ENCODE measurements around the gene SOST. TPM values are rescaled to one million over a fixed set of nuclear protein-coding genes. Genes with fewer than 3 reads are reported as not detected.

Gene SOST
- polyA plus RNA-seq, 3 donors, result 45.9 to 56.9 (median 53.5) TPM

DNA sequence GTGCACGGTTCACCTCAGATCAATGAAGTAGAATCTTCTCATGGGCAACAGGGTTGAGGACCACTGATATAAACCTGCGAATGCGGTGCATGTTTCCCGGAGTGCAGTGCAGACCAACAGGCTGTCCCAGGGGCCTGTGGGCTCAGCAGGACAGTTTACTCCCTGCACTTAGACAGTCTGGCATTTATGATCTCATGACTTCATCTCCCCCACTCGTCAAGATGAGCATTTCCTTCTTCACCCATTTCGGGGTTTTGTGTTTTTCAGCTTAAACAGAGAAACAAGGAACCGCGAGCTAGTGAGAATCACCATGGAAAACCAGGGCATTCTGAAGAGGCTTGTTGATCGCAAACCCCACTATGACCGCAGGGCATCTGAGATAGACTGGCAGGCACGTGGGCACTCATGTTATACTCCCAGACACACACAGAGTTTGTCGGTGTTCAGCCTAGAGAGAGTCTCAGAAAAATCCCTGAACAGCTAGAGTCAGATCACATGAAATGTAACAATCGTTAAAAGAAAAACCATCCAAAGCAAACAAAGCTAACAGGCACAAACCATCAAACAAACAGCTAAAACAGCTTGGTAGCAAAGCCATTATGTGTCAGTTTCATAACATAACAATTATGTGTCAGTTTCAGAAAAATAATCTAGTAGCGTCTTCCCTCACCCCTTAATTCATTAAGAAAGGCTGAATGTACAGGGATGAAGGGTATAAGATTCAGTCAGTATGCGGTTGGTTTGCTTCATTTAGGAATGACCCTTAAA lies 24.5 kb upstream of the SOST start:
- no peak for DNase-seq (ENCODE audit: extremely low read depth in 1 of 11, low read depth in 9 of 11, low spot score in 4 of 11)

DNA sequence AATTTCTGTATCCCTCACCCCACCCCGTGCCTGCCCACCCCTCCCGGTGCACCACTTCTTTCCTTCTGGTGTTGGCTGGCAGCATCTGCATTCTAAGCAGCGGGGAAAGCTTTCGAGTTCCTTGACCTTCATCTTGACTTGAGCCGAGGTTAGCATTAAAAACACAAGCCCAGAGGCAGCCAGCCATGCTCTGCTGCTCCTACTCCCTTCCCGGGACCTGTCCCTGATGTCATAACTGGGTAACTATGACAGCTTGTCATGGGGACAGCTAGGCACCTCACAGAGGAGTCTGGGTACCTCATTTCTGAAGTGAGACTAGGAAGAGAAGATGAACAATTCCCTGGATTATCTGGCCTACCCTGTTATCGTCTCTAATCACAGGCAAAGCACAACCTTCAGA lies 21.5 kb upstream of the SOST start, which contains the start of gene CFAP97D1:
CFAP97D1 (plus strand) TSS at position 301 of the 400 bp plus-strand sequence; CDS start at position 329, 28 bp downstream.
- DNase-seq (ENCODE audit: extremely low read depth in 1 of 11, low read depth in 9 of 11, low spot score in 4 of 11), result no peak

DNA sequence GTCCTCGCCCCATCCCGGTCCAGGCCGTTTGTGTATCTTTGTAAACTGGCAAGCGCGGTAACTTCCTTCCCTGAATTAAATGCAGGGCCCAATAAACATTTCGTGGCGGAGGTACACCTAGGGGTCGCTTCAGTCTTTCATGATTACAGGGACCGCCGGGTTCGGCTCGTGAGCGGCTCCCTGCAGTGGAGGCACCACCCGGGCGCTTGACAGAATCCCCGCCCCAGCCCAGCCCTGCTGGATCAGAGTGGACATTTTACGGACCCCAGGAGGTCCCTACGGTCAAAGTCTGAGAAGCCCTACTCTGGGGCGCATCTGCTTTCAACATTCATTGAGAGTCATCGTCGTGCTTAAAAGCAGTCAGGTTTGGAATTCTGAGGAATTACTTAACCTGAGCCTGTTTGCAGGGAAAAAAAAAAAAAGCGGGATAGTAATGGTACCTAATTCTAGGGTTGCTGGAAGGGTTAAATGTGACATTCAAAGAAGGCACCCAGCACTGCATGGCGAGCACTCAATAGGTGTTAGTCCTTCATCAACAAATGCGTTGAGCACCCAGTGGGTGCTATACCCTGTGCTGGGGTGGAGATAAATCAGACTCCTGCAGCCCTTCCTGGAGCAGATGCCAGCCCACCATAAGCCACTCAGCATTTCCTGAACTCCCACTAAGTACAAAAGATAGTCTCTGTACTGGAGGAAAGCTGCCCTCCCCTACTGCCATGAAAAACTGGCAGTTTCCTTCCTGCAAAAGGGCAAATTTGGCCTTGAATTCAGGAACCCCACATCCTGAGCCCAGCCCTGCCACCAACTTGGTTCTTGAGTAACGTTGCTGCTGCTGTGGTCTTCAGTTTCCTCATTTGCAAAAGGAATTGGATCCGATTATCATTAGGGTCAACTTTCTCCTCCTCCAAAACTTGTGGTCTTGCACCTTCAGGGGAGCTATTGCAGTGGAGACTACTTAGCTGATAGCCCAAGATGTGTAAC lies 20.8 kb upstream of the SOST start:
- DNase-seq (ENCODE audit: extremely low read depth in 1 of 11, low read depth in 9 of 11, low spot score in 4 of 11), result peak in 3 of 11 donors; percentile 45 to 59 (median 58)

DNA sequence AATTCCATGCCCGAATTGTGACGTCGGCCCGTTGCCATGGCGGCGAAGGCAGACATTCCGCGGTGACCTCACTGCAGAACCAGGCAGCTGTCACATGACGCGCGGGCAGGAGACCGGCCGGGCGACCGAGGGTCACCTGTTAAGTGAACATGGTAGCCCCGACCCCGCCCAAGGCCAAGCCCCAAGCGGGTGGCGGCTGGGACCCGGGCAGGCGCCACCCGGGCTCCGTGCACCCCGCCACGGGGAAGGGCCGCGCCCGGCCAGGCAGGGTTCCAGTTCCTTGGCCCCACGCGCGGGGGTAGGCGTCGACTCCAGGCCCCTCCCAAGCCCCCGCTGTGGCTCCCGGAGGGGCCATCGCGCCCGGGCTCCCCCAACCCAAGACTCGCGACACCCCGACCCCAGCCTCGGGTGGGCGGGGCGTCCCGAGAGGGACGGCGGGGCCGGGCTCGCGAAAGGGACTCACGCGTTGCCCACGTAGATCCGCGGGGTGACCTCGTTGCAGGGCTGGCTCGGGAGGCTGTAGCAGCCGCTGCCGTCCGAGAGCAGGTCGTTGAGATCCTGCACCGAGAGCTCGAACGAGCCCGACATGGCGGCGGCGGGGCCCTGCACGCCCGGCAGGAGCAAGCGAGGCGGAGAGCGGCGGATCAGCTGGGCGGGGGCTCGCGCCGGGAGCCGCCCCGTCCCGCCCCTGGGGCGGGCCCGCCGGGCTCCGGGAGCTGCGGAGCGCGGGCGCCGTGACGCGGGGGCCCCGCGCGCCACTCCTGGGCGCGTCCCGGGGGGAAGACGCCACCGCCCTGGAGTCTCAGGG lies 19.9 kb upstream of the SOST start, which contains the start of gene DUSP3:
DUSP3 (minus strand) TSS at position 641 of the 808 bp plus-strand sequence; CDS start at position 588, 53 bp downstream.
- peak in 10 of 11 donors; percentile 77 to 93 (median 90) for DNase-seq (ENCODE audit: extremely low read depth in 1 of 11, low read depth in 9 of 11, low spot score in 4 of 11)

DNA sequence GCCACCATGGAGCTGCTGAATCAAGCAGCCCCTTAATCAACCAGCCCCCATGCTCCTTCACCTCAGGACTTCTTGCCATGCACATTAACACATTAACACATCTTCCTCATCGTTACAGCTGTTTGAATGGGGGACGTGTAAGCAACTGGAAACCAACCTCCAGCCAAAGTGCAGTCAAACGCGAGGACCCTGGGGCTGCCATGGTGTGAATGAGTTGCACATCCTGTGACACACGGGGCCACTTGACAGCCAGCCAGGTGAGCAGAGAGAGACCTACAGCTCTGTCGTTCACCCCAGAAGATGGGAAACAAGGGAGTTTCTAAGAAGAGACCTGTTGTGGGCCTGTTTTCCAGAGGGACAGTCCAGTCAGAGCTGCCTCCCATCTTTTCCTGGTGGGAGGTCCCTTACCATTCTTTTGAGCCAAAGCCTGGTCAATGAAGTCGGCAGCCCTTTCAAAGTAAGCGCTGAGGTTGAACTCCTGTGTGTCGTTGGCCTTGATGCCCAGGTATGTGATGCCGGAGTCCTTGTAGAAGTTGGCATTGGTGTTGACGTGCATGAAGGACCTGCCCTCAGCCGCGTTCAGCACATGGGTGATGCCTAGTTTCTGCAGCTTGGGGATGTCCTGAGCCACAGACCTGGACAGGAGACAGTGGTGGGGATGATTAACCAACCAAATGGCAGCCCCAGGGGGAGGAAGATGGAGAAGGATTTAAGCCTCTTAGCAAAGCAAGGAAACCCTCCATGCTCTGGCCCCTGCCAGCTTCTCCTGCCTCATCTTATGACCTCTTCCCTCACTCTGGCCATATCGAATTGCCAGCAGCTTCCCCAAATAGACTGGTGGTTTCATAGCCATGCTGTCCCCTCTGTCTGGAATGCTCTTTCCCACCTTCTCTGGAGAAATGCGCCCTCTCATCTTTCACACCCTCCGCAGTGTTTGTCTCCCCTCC lies 16.0 kb upstream of the SOST start:
- no peak for DNase-seq (ENCODE audit: extremely low read depth in 1 of 11, low read depth in 9 of 11, low spot score in 4 of 11)

DNA sequence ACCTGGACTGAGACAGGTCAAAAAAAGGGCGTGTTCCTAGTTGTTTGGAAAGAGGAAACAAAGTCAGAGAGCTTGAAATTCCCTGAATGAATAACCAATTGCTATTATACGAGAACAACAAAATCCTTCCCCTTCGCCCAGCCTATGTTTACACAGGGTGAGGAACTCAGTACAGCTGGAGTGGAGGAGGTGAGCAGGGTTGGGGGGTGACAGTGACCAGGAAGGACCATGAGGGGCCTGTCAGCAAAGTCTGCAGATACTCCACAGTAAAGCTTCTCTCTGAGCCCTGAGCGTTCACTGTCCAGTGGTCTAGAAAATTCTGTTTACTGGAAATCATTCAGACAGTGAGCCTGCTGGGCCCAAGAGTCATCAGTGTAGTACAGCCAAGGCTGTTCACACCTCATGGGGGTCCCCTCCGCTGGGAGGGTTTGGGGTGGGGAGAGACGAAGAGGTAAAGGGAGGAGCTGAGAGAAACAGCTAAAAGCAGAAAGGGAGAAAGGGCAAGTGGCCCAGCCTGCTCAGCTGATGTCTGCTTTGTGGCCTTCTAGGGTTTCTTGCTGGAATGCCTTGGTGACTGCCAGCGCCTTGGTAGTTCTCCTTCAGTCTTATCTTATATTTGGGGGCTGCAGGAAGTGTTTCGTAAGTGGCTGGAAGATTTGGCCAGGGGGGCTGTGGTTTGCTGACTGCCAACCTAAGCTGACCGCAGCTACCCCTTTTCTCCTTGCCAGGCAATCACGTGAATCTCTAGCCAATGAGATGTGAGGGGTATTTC lies 14.5 kb upstream of the SOST start:
- no peak for DNase-seq (ENCODE audit: extremely low read depth in 1 of 11, low read depth in 9 of 11, low spot score in 4 of 11)

DNA sequence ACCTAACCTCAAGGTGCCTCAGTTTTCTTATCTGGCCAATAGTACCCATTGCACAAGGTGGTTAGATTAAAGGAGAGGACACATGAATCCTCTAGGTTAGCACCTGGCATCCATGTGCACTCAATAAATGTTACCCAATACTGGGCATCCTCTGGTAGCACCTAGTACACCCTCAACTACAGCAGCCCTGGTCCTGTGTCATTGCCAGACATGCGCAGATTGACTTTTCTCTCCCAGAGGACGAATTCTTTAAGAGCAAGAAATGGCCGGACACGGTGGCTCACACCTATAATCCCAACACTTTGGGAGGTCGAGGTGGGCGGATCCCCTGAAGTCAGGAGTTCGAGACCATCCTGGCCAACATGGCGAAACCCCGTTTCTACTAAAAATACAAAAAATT lies 12.9 kb upstream of the SOST start:
- DNase-seq (ENCODE audit: extremely low read depth in 1 of 11, low read depth in 9 of 11, low spot score in 4 of 11), result no peak

DNA sequence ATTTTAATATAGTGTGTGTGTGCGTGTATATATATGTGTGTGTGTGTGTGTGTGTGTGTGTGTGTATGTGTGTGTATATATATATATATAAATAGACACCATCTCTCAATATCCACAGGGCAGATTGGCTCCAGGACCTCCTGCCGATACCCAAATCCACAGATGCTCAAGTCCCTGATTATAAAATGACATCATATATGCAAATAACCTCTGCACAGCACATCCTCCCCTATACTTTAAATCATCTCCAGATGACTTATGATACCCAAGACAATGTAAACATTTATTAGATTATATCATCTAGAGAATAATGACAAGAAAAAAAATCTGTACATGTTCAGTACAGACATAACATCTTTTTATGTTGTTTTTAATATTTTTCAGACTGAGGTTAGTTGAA lies 12.4 kb upstream of the SOST start:
- no peak for DNase-seq (ENCODE audit: extremely low read depth in 1 of 11, low read depth in 9 of 11, low spot score in 4 of 11)

DNA sequence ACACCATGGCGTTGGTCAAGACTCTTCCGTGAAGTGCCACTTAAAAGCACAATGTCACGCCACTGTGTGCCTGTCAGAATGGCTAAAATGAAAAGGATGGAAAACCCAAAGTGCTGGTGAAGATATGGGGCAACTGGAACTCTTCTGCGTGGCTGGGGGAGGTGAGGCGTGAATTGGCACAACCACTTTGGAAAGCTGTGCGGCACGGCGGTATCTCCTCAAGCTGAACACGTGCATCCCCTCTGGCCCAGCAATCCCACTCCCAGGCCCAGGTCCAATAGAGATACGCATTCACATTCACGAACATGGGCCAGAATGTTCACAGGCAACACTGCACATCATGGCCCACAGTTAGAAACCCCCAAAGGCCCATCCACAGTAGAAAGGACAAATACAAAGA lies 11.3 kb upstream of the SOST start:
- no peak for DNase-seq (ENCODE audit: extremely low read depth in 1 of 11, low read depth in 9 of 11, low spot score in 4 of 11)

DNA sequence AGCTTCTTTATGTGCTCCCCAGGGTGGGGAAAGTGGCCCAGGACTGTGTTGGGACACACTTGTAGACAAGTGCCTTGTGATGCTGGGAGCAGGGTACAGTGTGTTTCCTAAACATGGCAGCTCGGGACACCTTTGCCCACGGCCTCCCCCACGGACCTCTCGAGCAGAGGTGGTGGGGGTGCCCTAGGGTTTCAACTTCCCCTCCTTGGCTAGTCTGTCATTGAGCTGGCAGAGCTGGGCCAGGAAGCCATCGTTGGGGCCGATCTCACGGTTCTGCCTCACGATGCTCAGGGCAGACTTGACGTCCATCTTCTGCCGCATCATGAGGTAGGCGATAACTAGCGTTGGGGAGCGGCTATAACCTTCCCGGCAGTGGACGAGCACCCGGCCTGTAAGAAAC lies 10.8 kb upstream of the SOST start:
- DNase-seq (ENCODE audit: extremely low read depth in 1 of 11, low read depth in 9 of 11, low spot score in 4 of 11), result no peak

DNA sequence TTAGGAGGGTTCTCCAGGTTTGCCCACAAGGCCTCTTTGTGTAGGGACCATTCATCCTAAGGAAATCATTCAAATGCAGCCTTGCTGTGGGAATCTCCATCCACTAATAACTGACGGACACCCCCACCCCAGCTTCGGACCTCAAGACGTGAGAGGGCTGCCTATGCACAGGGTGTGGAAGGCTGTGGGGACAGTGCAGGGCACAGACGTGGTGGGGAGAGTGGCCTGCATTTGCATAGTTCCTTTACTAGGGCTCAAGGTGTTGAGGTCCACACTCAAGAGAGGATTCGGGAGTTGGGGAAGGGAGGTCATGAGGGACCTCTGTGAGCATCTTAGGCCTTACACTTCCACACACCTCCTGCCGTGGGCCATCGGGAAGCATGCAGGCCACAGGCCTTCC lies 10.4 kb upstream of the SOST start:
- no peak for DNase-seq (ENCODE audit: extremely low read depth in 1 of 11, low read depth in 9 of 11, low spot score in 4 of 11)

DNA sequence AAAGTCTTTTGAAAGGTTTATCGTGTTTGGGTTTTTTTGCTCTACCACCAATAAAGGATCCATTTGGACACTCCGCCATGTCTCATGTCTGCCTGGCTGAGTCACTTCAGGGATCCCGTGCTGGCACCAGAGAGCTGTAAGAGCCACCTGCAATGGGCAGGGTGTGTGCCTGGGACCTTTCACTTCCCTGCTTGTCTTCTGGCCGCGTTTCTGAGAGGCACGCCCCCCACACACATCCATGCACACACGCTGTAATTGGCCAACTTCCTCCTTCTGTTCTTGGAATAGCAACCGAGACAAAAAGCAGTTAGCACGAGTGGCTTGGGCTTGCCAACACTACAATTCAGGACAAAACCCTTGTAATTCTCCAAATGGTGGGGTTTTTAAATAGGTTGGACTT lies 9.8 kb upstream of the SOST start:
- no peak for DNase-seq (ENCODE audit: extremely low read depth in 1 of 11, low read depth in 9 of 11, low spot score in 4 of 11)

DNA sequence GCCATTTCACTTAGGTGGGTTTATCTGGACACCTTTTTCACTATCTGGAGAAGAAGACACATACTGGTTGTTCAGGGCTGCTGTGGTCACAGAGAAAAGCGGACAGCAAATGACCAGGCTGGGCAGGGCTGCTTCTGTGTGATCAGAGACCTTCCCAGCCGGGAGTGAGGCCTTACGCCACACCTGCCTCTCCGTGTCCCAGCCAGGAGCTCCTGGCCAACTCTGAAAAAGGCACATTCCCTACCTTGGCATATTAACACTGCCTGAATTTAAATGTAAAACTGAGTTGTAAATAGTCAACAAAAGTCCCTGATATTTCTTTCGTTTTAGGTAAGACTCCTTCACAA lies 9.1 kb upstream of the SOST start:
- no peak for DNase-seq (ENCODE audit: extremely low read depth in 1 of 11, low read depth in 9 of 11, low spot score in 4 of 11)

DNA sequence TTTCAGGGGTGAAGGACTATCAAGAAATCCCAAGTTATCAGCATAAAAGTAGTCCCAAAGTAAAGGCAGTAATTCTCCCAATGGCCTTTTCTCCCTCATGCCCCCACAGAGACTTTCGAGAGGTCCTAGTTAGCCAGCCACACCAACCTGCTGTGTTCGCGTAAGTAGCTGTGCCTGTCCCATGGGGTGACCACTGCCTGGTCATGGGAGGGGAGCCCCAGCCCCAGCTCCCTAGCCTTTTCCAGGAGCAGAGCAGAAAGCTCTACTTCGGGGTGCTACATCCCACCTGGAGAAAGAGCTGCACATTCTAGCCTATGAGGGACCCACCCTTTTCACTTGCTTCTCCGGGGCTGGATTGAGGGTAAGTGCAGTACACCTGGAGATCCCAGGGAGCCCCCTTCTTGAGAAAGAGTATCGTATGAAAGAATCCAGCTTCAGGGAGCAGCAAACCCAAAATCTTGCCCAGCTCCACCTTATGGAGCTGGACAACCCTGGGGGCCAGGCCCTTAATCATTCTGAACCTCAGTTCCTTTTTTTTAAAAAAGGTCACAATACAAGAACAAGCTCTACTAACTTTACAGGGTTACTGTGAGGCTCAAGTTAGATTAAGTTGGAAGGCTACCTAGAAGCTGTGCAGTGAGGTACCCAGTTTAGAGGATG lies 8.6 kb upstream of the SOST start:
- no peak for DNase-seq (ENCODE audit: extremely low read depth in 1 of 11, low read depth in 9 of 11, low spot score in 4 of 11)

DNA sequence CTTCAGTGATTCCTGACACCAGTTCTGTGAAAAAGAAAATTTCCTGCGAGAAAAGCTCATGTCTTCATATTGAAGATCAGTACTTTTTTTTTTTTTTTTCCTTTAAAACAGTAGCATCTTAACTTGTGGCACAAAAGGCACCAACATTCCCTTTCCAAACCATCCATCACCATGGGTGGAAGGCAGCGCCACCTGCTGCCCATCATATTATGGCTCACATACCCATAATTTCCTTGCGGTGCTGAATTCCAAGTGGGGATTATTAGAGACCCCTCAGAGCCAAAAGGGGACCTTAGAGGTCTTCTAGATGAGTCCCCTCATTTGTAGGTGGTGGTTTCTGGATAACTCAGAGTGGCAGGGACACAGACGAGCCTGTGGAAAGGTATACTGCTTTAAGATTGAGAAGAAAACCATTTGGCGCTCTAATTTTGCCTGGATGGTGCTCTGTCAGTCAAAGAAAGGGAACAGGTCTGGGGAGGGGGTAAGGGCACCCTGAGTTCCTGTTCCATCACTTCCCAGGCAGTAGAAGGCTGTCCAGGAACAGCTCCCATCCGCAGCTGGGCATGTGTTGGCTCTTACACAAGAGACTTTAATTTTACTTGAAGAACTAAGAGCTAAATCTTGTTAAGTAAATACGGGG lies 7.9 kb upstream of the SOST start:
- peak in 4 of 11 donors; percentile 34 to 60 (median 53) for DNase-seq (ENCODE audit: extremely low read depth in 1 of 11, low read depth in 9 of 11, low spot score in 4 of 11)

DNA sequence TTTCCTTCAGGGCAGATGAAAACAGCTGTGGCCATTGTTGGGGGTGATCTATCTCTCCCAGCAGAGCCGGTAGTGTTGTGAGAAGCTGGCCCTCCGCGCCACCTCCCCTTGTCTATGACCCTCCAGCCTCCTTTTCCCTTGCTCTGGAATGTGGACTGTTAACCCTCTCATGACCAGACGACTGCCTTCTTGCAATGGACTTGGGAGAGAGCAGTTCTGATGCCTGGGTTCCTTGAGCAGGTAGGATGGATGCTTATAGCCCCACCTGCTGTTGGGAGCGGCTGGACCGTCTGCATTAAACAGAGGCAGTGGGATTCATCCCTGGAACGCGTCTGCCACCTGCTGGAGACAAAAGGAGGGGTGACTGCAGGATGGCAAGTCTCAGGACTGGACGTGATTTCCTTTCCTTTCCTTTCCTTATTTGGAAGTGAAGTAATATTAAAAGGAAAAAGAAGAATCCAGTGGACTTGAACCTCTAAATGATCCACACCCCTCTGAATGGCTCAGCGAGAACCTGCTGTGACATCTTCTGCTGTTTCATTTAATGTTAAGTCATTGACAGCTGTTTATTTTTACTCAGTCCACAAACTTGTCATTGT lies 1.8 kb upstream of the SOST start:
- peak; percentile 86 to 95 (median 91) for DNase-seq (ENCODE audit: extremely low read depth in 1 of 11, low read depth in 9 of 11, low spot score in 4 of 11)
